Fibroblast of villous mesenchyme (primary cell): ENCODE measurements around the gene ABHD6. TPM values are rescaled to one million over a fixed set of nuclear protein-coding genes. Genes with fewer than 3 reads are reported as not detected.
"Not testable (repeated sequence)": the region's sequence is repeated elsewhere in the genome, so short reads cannot be mapped to it uniquely, and the experiment has no call there.

ENCODE experiments used
- DNase-seq: peaks from one replicate; pipeline ENCODE4 v3.0.0-alpha.2; 2010; ENCODE audit warnings: low read depth
- H3K4me3 ChIP-seq: 2 replicates; pipeline ENCODE4 v1.5.1; 2011; ENCODE audit warnings: low read depth, mild to moderate bottlenecking, low read length
- total RNA-seq: library from RNA; depleted of rRNA; stranded (reverse); fragments of >200 nt; gene quantifications from 2 replicates; pipeline ENCODE4 v1.2.3, GENCODE V29; 2012
- TF ChIP-seq, protein P1 (sequence below): IDR thresholded peaks from 2 replicates; pipeline ENCODE4 v1.5.1; 2012; ENCODE audit warnings: low read depth, mild to moderate bottlenecking, low read length; ENCODE audit not compliant: insufficient read depth

ABHD6 gene
- total RNA-seq, 1 donor: 9.9 TPM

GRCh38 chr3:58269356-58269755 lies 31.8 kb downstream of the ABHD6 start:
- TF ChIP-seq, protein P1, sequence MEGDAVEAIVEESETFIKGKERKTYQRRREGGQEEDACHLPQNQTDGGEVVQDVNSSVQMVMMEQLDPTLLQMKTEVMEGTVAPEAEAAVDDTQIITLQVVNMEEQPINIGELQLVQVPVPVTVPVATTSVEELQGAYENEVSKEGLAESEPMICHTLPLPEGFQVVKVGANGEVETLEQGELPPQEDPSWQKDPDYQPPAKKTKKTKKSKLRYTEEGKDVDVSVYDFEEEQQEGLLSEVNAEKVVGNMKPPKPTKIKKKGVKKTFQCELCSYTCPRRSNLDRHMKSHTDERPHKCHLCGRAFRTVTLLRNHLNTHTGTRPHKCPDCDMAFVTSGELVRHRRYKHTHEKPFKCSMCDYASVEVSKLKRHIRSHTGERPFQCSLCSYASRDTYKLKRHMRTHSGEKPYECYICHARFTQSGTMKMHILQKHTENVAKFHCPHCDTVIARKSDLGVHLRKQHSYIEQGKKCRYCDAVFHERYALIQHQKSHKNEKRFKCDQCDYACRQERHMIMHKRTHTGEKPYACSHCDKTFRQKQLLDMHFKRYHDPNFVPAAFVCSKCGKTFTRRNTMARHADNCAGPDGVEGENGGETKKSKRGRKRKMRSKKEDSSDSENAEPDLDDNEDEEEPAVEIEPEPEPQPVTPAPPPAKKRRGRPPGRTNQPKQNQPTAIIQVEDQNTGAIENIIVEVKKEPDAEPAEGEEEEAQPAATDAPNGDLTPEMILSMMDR: no peak
- DNase-seq: no peak
- no peak overlapping the region for H3K4me3 ChIP-seq

GRCh38 chr3:58270485-58270884 lies 32.9 kb downstream of the ABHD6 start:
- TF ChIP-seq, protein P1: no peak
- no peak for DNase-seq
- no peak overlapping the region for H3K4me3 ChIP-seq

- DNase-seq: peak; percentile 79
- H3K4me3 ChIP-seq: no peak overlapping the region
- TF ChIP-seq, protein P1: no peak
Measured at GRCh38 chr3:58271901-58272501, 34.4 kb downstream of the ABHD6 start.

DNA sequence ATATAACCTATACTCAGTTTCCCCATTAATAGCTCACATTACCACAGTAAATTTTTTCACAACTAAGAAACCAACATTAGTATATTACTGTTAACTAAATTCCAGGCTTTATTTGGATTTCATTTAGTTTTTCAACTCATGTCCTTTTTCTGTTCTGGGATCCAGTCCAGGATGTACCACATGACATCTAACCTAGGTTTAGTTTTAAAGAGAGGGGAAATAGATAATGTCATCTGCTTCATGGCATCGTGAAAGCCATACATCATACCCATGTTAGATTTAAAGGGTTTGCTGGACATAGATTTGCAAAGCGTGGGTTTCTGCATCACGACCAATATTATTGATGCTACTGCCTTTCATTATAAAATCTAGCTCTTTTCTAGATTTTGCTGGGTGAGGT lies 35.3 kb downstream of the ABHD6 start:
- TF ChIP-seq, protein P1: no peak
- DNase-seq: no peak
- H3K4me3 ChIP-seq: no peak overlapping the region

GRCh38 chr3:58273362-58273761 lies 35.8 kb downstream of the ABHD6 start:
- DNase-seq, H3K4me3 ChIP-seq: not testable (repeated sequence)

DNA sequence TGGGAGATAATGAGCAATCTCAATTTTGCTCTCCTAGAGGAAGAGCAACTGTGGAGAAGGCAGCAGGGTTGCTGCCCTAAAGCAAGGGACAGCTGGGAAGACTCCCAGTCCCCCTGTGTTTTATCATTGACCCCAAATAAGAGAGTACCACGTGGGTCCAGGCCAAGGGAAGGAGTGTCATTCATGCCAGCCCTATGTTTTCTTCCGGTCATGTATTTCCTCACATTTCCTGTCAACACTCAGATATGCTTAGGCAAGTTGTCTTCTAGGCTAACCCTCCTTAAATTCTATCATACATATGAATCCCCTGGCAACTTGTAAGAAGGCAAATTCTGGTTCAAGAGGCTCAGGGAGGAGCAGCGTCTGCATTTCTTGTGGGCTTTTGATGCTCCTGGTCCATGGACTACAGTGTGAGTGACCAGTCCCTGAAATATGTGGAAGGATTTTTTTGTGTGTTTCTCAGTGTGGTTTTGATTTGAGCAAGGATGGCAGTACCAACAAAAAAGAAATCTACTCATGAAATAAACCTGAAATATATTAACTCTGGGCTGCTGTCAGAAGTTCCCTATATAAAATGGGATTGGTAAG lies 36.5 kb downstream of the ABHD6 start:
- DNase-seq: no peak
- TF ChIP-seq, protein P1: no peak
- H3K4me3 ChIP-seq: no peak overlapping the region

- DNase-seq: no peak
- TF ChIP-seq, protein P1: no peak
Measured at GRCh38 chr3:58281069-58281468, 43.5 kb downstream of the ABHD6 start.

More at GRCh38 chr3:58281069-58281468, 43.5 kb downstream of the ABHD6 start:
- no peak overlapping the region for H3K4me3 ChIP-seq
